Neural progenitor cell (in vitro differentiated cells): ENCODE measurements around the gene NDUFS6. TPM values are rescaled to one million over a fixed set of nuclear protein-coding genes. Genes with fewer than 3 reads are reported as not detected.
"Not testable (repeated sequence)": the region's sequence is repeated elsewhere in the genome, so short reads cannot be mapped to it uniquely, and the experiment has no call there.

Experiments used
- DNase-seq: peaks from one replicate; pipeline ENCODE4 v3.0.0-alpha.2; 2016; ENCODE audit warnings: low spot score
- H2AFZ ChIP-seq: fragments of 200-600 bp; sonication (generic); replicated peaks from 2 replicates; pipeline ENCODE4 v1.6.1; 2016; ENCODE audit warnings: antibody characterized with exemption
- H3F3A ChIP-seq: fragments of 200-600 bp; sonication (generic); 2 replicates; pipeline ENCODE4 v1.6.1; 2016; ENCODE audit warnings: antibody characterized with exemption, low read depth
- H3K27ac ChIP-seq: fragments of 200-600 bp; sonication (generic); 2 replicates; pipeline ENCODE4 v1.5.1; 2016; ENCODE audit warnings: mild to moderate bottlenecking
- H3K27me3 ChIP-seq: fragments of 200-600 bp; sonication (generic); 2 replicates; pipeline ENCODE4 v1.6.1; 2016; ENCODE audit warnings: mild to moderate bottlenecking, moderate library complexity
- H3K36me3 ChIP-seq: fragments of 200-600 bp; sonication (generic); 2 replicates; pipeline ENCODE4 v1.5.1; 2016
- H3K4me1 ChIP-seq: fragments of 200-600 bp; sonication (generic); 2 replicates; pipeline ENCODE4 v1.6.1; 2016; ENCODE audit warnings: mixed run types
- H3K4me2 ChIP-seq: fragments of 200-600 bp; sonication (generic); 2 replicates; pipeline ENCODE4 v1.6.1; 2016
- H3K4me3 ChIP-seq: fragments of 200-600 bp; sonication (generic); 2 replicates; pipeline ENCODE4 v1.5.1; 2016
- H3K79me2 ChIP-seq: fragments of 200-600 bp; sonication (generic); 2 replicates; pipeline ENCODE4 v1.6.1; 2016; ENCODE audit warnings: low read depth
- H3K9ac ChIP-seq: fragments of 200-600 bp; sonication (generic); 2 replicates; pipeline ENCODE4 v1.6.1; 2016
- H3K9me3 ChIP-seq: fragments of 200-600 bp; sonication (generic); 2 replicates; pipeline ENCODE4 v1.5.1; 2016; ENCODE audit warnings: low read depth
- H4K20me1 ChIP-seq: fragments of 200-600 bp; sonication (generic); 2 replicates; pipeline ENCODE4 v1.6.1; 2016; ENCODE audit warnings: low read depth
- H3K27ac Mint-ChIP-seq: 3 replicates; pipeline ENCODE4 v1.8.0; 2021; ENCODE audit warnings: mixed read lengths
- H3K27me3 Mint-ChIP-seq: 2 replicates; pipeline ENCODE4 v1.8.0; 2022; ENCODE audit warnings: low read depth, mild to moderate bottlenecking, inconsistent platforms, moderate library complexity, mixed read lengths; ENCODE audit not compliant: insufficient read depth
- H3K36me3 Mint-ChIP-seq: 3 replicates; pipeline ENCODE4 v1.8.0; 2021; ENCODE audit warnings: mixed read lengths
- H3K4me1 Mint-ChIP-seq: 3 replicates; pipeline ENCODE4 v1.8.0; 2021; ENCODE audit warnings: mixed read lengths
- H3K4me3 Mint-ChIP-seq: 3 replicates; pipeline ENCODE4 v1.8.0; 2021; ENCODE audit warnings: mild to moderate bottlenecking, moderate library complexity, mixed read lengths
- H3K9me3 Mint-ChIP-seq: 3 replicates; pipeline ENCODE4 v1.8.0; 2020; ENCODE audit warnings: mixed read lengths
- CTCF ChIP-seq: fragments of 200-600 bp; sonication (generic); IDR thresholded peaks from 2 replicates; pipeline ENCODE4 v1.5.1; 2017; ENCODE audit warnings: antibody characterized with exemption, mild to moderate bottlenecking
- EZH2 ChIP-seq: fragments of 200-600 bp; sonication (generic); IDR thresholded peaks from 2 replicates; pipeline ENCODE4 v1.6.1; 2017; ENCODE audit warnings: antibody characterized with exemption, mild to moderate bottlenecking, moderate library complexity
- EZH2phosphoT487 ChIP-seq: fragments of 200-600 bp; sonication (generic); IDR thresholded peaks from 2 replicates; pipeline ENCODE4 v1.6.1; 2017; ENCODE audit warnings: antibody characterized with exemption
- total RNA-seq: library from RNA; depleted of rRNA; stranded (reverse); fragments of >200 nt; gene quantifications from 2 replicates; pipeline ENCODE4 v1.2.3, GENCODE V29; 2015; ENCODE audit warnings: low replicate concordance

NDUFS6 gene
- total RNA-seq, 1 donor from 2014 or later: 54.2 TPM

- no peaks in the 10 kb centered on the region for H3K9me3 ChIP-seq
- H4K20me1 ChIP-seq: peaks cover 7% of the 10 kb centered on the region
- Mint-ChIP-seq H3K36me3 (peaks cover 13% of the 10 kb centered on the region), H3K9me3 (no peaks in the 10 kb centered on the region), H3K27ac (no peak overlapping the region), H3K4me3 (peak overlapping the region; percentile 97), H3K27me3 (peaks cover 6% of the 10 kb centered on the region), H3K4me1 (peaks cover 17% of the 10 kb centered on the region)
- no peak for DNase-seq
- no peak overlapping the region for H2AFZ ChIP-seq
- peaks cover 11% of the 10 kb centered on the region for H3K4me1 ChIP-seq
- H3K36me3 ChIP-seq: no peaks in the 10 kb centered on the region
- no peaks in the 10 kb centered on the region for H3K27me3 ChIP-seq
- TF ChIP-seq EZH2phosphoT487 (no peak), EZH2 (no peak), CTCF (no peak)
- H3K4me2 ChIP-seq: no peak overlapping the region
- H3K79me2 ChIP-seq: peaks cover 39% of the 10 kb centered on the region
- H3K9ac ChIP-seq: no peak overlapping the region
- H3K4me3 ChIP-seq: no peak overlapping the region
- H3K27ac ChIP-seq: no peak overlapping the region
- H3F3A ChIP-seq: peaks cover 12% of the 10 kb centered on the region
These were observed 3.4 kb upstream of the NDUFS6 start for GRCh38 chr5:1797855-1798254.

- H3K9me3 Mint-ChIP-seq: not testable (repeated sequence)
- peaks cover 46% of the 10 kb centered on the region for H3K79me2 ChIP-seq
These were observed 2.6 kb upstream of the NDUFS6 start for GRCh38 chr5:1798589-1798988.

GRCh38 chr5:1799110-1799601 lies 2.1 kb upstream of the NDUFS6 start:
- peak; percentile 63 for DNase-seq
- Histone ChIP-seq H3F3A (peaks cover 12% of the 10 kb centered on the region), H3K4me3 (peak overlapping the region; percentile 95), H3K4me1 (peaks cover 11% of the 10 kb centered on the region), H3K79me2 (peaks cover 52% of the 10 kb centered on the region), H3K9me3 (no peaks in the 10 kb centered on the region), H4K20me1 (peaks cover 16% of the 10 kb centered on the region), H3K9ac (peak overlapping the region; percentile 83), H3K4me2 (peak overlapping the region; percentile 100), H3K27ac (no peak overlapping the region), H3K27me3 (no peaks in the 10 kb centered on the region), H2AFZ (no peak overlapping the region), H3K36me3 (no peaks in the 10 kb centered on the region)
- peak overlapping the region; percentile 97 for H3K4me3 Mint-ChIP-seq
- no peak overlapping the region for H3K27ac Mint-ChIP-seq
- peaks cover 24% of the 10 kb centered on the region for H3K36me3 Mint-ChIP-seq
- peaks cover 9% of the 10 kb centered on the region for H3K27me3 Mint-ChIP-seq
- TF ChIP-seq EZH2 (no peak), CTCF (no peak), EZH2phosphoT487 (no peak)
- H3K9me3 Mint-ChIP-seq: no peaks in the 10 kb centered on the region
- H3K4me1 Mint-ChIP-seq: peaks cover 21% of the 10 kb centered on the region

More at GRCh38 chr5:1798589-1798988, 2.6 kb upstream of the NDUFS6 start:
- H3K27ac ChIP-seq, H3K9me3 ChIP-seq, DNase-seq, H3K27me3 ChIP-seq, H3K27ac Mint-ChIP-seq, H2AFZ ChIP-seq, H3K27me3 Mint-ChIP-seq, H3K36me3 ChIP-seq: not testable (repeated sequence)
- H3K4me2 ChIP-seq: peak overlapping the region; percentile 100
- Mint-ChIP-seq H3K4me1 (peaks cover 21% of the 10 kb centered on the region), H3K4me3 (peak overlapping the region; percentile 97), H3K36me3 (peaks cover 18% of the 10 kb centered on the region)
- peaks cover 12% of the 10 kb centered on the region for H3F3A ChIP-seq
- peak overlapping the region; percentile 83 for H3K9ac ChIP-seq
- H3K4me3 ChIP-seq: peak overlapping the region; percentile 95
- H3K4me1 ChIP-seq: peaks cover 11% of the 10 kb centered on the region
- H4K20me1 ChIP-seq: peaks cover 14% of the 10 kb centered on the region

- Histone ChIP-seq H3K4me2 (peak within 1 kb of the TSS; percentile 100), H3K27ac (peak within 1 kb of the TSS; percentile 20), H3K4me3 (peak within 1 kb of the TSS; percentile 95), H3K36me3 (no peaks in the 10 kb centered on the region), H2AFZ (peak within 1 kb of the TSS; percentile 48), H3K9ac (peak within 1 kb of the TSS; percentile 83), H3K9me3 (no peaks in the 10 kb centered on the region), H3K27me3 (no peaks in the 10 kb centered on the region), H3F3A (peaks cover 12% of the 10 kb centered on the region), H4K20me1 (peaks cover 16% of the 10 kb centered on the region), H3K4me1 (peaks cover 11% of the 10 kb centered on the region), H3K79me2 (peaks cover 58% of the 10 kb centered on the region)
- Mint-ChIP-seq H3K4me3 (peak within 1 kb of the TSS; percentile 97), H3K27ac (peak within 1 kb of the TSS; percentile 96), H3K27me3 (peaks cover 9% of the 10 kb centered on the region), H3K9me3 (no peaks in the 10 kb centered on the region), H3K4me1 (peaks cover 21% of the 10 kb centered on the region), H3K36me3 (peaks cover 25% of the 10 kb centered on the region)
- TF ChIP-seq EZH2phosphoT487 (no peak), EZH2 (no peak), CTCF (no peak)
- peak; percentile 98 for DNase-seq
These were observed 1.4 kb upstream of the NDUFS6 start, which contains the start of gene MRPL36 for GRCh38 chr5:1799602-1800471. Gene MRPL36 (minus strand): TSS chr5:1799837. CDS start chr5:1798935, 902 bp downstream.
